HCT116 (cell line): ENCODE measurements around the gene MLLT6. TPM values are rescaled to one million over a fixed set of nuclear protein-coding genes. Genes with fewer than 3 reads are reported as not detected.

Source experiments
- ATAC-seq: fragments of 200-7000 bp; cut with Tn5 transposase; 2 replicates; pipeline ENCODE4 v1.9.1; 2020; ENCODE audit warnings: mild to moderate bottlenecking, moderate library complexity
- BruUV-seq: library from RNA; stranded (reverse); fragments of 400-500 nt; replicated peaks from 2 replicates; lab custom pipeline; 2021; lab: Mats Ljungman, UMichigan
- CTCF ChIA-PET: fragments of 300-600 bp; sonication (Branson Sonifier 250); formaldehyde crosslinking; loops from one replicate; lab custom pipeline; 2021; ENCODE audit warnings: antibody characterized with exemption; lab: Charles Lee
- POLR2A ChIA-PET: fragments of 300-600, 350-600 bp; sonication (Branson Sonifier 250); formaldehyde crosslinking; loops from one replicate; lab custom pipeline; 2021; ENCODE audit warnings: antibody characterized with exemption; lab: Charles Lee
- RAD21 ChIA-PET, 2 experiments: fragments of 300-600 bp; sonication (Branson Sonifier 250); formaldehyde crosslinking; loops; one replicate each; lab custom pipeline; 2023; ENCODE audit warnings: low total read pairs in 2 of 2; ENCODE audit not compliant: uncharacterized antibody in 2 of 2, unreplicated experiment in 2 of 2, low non-redundant PET in 1 of 2; lab: Charles Lee
- DNase-seq: peaks from one replicate; pipeline ENCODE4 v3.0.0-alpha.2; 2010; ENCODE audit warnings: low read depth, low spot score
- H2AFZ ChIP-seq: fragments of 200-600 bp; shearing (Covaris generic), sonication (generic); 2 replicates; pipeline ENCODE4 v1.6.1; 2017; ENCODE audit warnings: low read depth, mixed run types, mixed read lengths, antibody characterized with exemption, low read length; ENCODE audit not compliant: poor library complexity, severe bottlenecking
- H3K27ac ChIP-seq: 2 replicates; pipeline ENCODE4 v1.5.1; 2012; ENCODE audit warnings: low read depth, low read length
- H3K27me3 ChIP-seq: fragments of 200-600 bp; sonication (generic); 2 replicates; pipeline ENCODE4 v1.6.1; 2016; ENCODE audit warnings: mixed run types, low read length, mixed read lengths; ENCODE audit not compliant: insufficient read depth
- H3K36me3 ChIP-seq, 2 experiments: fragments of 200-500 bp in 1 of 2; fragments of 200-600 bp in 1 of 2; sonication (Bioruptor generic) in 1 of 2; sonication (generic) in 1 of 2; 2 replicates each; pipeline versions ENCODE4 v1.5.1 to v1.6.1; 2014 to 2016; ENCODE audit warnings: low read length in 2 of 2, inconsistent platforms in 1 of 2, mixed read lengths in 1 of 2, mixed run types in 1 of 2; ENCODE audit not compliant: insufficient read depth in 2 of 2, control insufficient read depth in 1 of 2
- H3K4me1 ChIP-seq, 2 experiments: fragments of 200-600 bp in 1 of 2; sonication (generic) in 1 of 2; 2 replicates each; pipeline versions ENCODE4 v1.5.1 to v1.6.1; 2012 to 2017; ENCODE audit warnings: low read length in 2 of 2, inconsistent platforms in 1 of 2, mild to moderate bottlenecking in 1 of 2, mixed read lengths in 1 of 2, mixed run types in 1 of 2, moderate library complexity in 1 of 2; ENCODE audit not compliant: insufficient read depth in 2 of 2, control insufficient read depth in 1 of 2
- H3K4me2 ChIP-seq: fragments of 200-600 bp; sonication (generic); 2 replicates; pipeline ENCODE4 v1.6.1; 2017; ENCODE audit warnings: mixed run types, low read length, mixed read lengths
- H3K4me3 ChIP-seq, 2 experiments: fragments of 200-600 bp in 1 of 2; sonication (generic) in 1 of 2; replicated peaks in 1 of 2; 2 replicates each; pipeline ENCODE4 v1.5.1; 2011 to 2016; ENCODE audit warnings: low read length in 2 of 2, control low read depth in 1 of 2, low read depth in 1 of 2, mild to moderate bottlenecking in 1 of 2, mixed read lengths in 1 of 2, mixed run types in 1 of 2
- H3K79me2 ChIP-seq: fragments of 200-600 bp; sonication (generic); 2 replicates; pipeline ENCODE4 v1.6.1; 2017; ENCODE audit warnings: mild to moderate bottlenecking, mixed run types, low read length, moderate library complexity, mixed read lengths; ENCODE audit not compliant: insufficient read depth
- H3K9ac ChIP-seq: fragments of 200-600 bp; sonication (generic); 2 replicates; pipeline ENCODE4 v1.6.1; 2016; ENCODE audit warnings: low read length, mixed read lengths
- H3K9me2 ChIP-seq: fragments of 200-600 bp; sonication (generic), shearing (Covaris generic); 2 replicates; pipeline ENCODE4 v1.6.1; 2017; ENCODE audit warnings: mixed run types, mild to moderate bottlenecking, moderate library complexity; ENCODE audit not compliant: insufficient read depth
- H3K9me3 ChIP-seq, 2 experiments: fragments of 200-500 bp in 1 of 2; fragments of 200-600 bp in 1 of 2; sonication (Bioruptor generic) in 1 of 2; sonication (generic) in 1 of 2; 2 replicates each; pipeline ENCODE4 v1.6.1; 2014 to 2017; ENCODE audit warnings: low read length in 2 of 2, mixed read lengths in 2 of 2, inconsistent platforms in 1 of 2, low read depth in 1 of 2, mild to moderate bottlenecking in 1 of 2, mixed run types in 1 of 2, moderate library complexity in 1 of 2; ENCODE audit not compliant: control insufficient read depth in 1 of 2, insufficient read depth in 1 of 2
- H4K20me1 ChIP-seq: fragments of 200-600 bp; sonication (generic), shearing (Covaris generic); 2 replicates; pipeline ENCODE4 v1.6.1; 2017; ENCODE audit warnings: mixed run types, mild to moderate bottlenecking, moderate library complexity; ENCODE audit not compliant: insufficient read depth
- CBX3 ChIP-seq: IDR thresholded peaks from 2 replicates; pipeline ENCODE4 v1.6.1; 2012; ENCODE audit warnings: low read depth
- CTCF ChIP-seq, 3 experiments: fragments of 200-600 bp in 1 of 3; sonication (generic) in 1 of 3; IDR thresholded peaks in 2 of 3; conservative IDR thresholded peaks in 1 of 3; 2 replicates each; pipeline ENCODE4 v1.5.1; 2012 to 2017; ENCODE audit warnings: low read depth in 2 of 3, low read length in 2 of 3, antibody characterized with exemption in 1 of 3, borderline replicate concordance in 1 of 3, control low read depth in 1 of 3, mild to moderate bottlenecking in 1 of 3, mixed read lengths in 1 of 3, mixed run types in 1 of 3, moderate library complexity in 1 of 3; ENCODE audit not compliant: insufficient read depth in 1 of 3
- EGR1 ChIP-seq: IDR thresholded peaks from 2 replicates; pipeline ENCODE4 v1.6.1; 2012; ENCODE audit warnings: low read depth
- ELF1 ChIP-seq: IDR thresholded peaks from 2 replicates; pipeline ENCODE4 v1.6.1; 2012; ENCODE audit warnings: low read depth, borderline replicate concordance
- EZH2 ChIP-seq: fragments of 200-600 bp; sonication (generic); IDR thresholded peaks from 2 replicates; pipeline ENCODE4 v1.6.1; 2017; ENCODE audit warnings: antibody characterized with exemption, mixed run types
- EZH2phosphoT487 ChIP-seq: fragments of 200-600 bp; IDR thresholded peaks from 2 replicates; pipeline ENCODE4 v1.6.1; 2018; ENCODE audit warnings: antibody characterized with exemption, borderline replicate concordance
- FOSL1 ChIP-seq: IDR thresholded peaks from 2 replicates; pipeline ENCODE4 v1.6.1; 2012; ENCODE audit warnings: low read depth
- JUND ChIP-seq: IDR thresholded peaks from 2 replicates; pipeline ENCODE4 v1.6.1; 2012
- MAX ChIP-seq: IDR thresholded peaks from 2 replicates; pipeline ENCODE4 v1.6.1; 2012
- POLR2AphosphoS5 ChIP-seq: IDR thresholded peaks from 2 replicates; pipeline ENCODE4 v1.6.1; 2011; ENCODE audit warnings: mild to moderate bottlenecking, low read depth, low read length, moderate library complexity
- RAD21 ChIP-seq: IDR thresholded peaks from 2 replicates; pipeline ENCODE4 v1.6.1; 2012; ENCODE audit warnings: low read depth, mild to moderate bottlenecking
- SP1 ChIP-seq: IDR thresholded peaks from 2 replicates; pipeline ENCODE4 v1.6.1; 2012; ENCODE audit warnings: low read depth
- SRF ChIP-seq: IDR thresholded peaks from 2 replicates; pipeline ENCODE4 v1.6.1; 2012; ENCODE audit warnings: low read depth
- ZFX ChIP-seq: fragments of 450-650 bp; IDR thresholded peaks from 2 replicates; pipeline ENCODE4 v1.6.1; 2017
- intact Hi-C: fragments of 100-400 bp; cut with micrococcal nuclease; formaldehyde crosslinking; loops from 2 replicates; pipeline ENCODE4 v1.10.0; 2022
- total RNA-seq: library from RNA; stranded (reverse); gene quantifications from one replicate; pipeline ENCODE4 v1.2.1, GENCODE V29; 2021; ENCODE audit not compliant: unreplicated experiment

The MLLT6 gene
- total RNA-seq, 1 experiment from 2014 or later = 110 TPM

- peaks cover 3 to 15% of the 10 kb centered on the region in 2 experiments; a peak in 3 of 4 replicates for H3K4me1 ChIP-seq
- ATAC-seq (no peak), DNase-seq (no peak)
- no peak overlapping the region for H3K4me3 ChIP-seq
- H3K9me3 ChIP-seq = no peaks in the 10 kb centered on the region
- intact Hi-C loops = no loop called here
- ChIA-PET CTCF (no interaction called here), POLR2A (interaction anchor here (1.1 kb wide), 1 partner anchor 11 kb away, joined by 3 read pairs; no protein-coding TSS in a partner anchor), RAD21 (no interaction called here)
- no peaks in the 10 kb centered on the region for H3K79me2 ChIP-seq
- no peak overlapping the region for H3K4me2 ChIP-seq
- peaks cover 10 to 18% of the 10 kb centered on the region in 2 experiments for H3K36me3 ChIP-seq
- H4K20me1 ChIP-seq = no peaks in the 10 kb centered on the region
- no TSS peak for BruUV-seq
- H3K27me3 ChIP-seq = no peaks in the 10 kb centered on the region
- H3K9ac ChIP-seq = no peak overlapping the region
- H3K27ac ChIP-seq = no peak overlapping the region
- no peak overlapping the region for H2AFZ ChIP-seq
- TF ChIP-seq POLR2AphosphoS5 (no peak), RAD21 (no peak), SP1 (no peak), ZFX (no peak), CTCF (IDR thresholded peaks at IDR 0.05 in 2 of 3, conservative IDR thresholded peaks at IDR 0.05 in 1 of 3; ENCODE audit: borderline replicate concordance in 1 of 3, insufficient read depth in 1 of 3, low read depth in 2 of 3, low read length in 2 of 3) (no peak), FOSL1 (no peak), JUND (no peak), CBX3 (no peak), EZH2 (no peak), EZH2phosphoT487 (no peak), MAX (no peak), ELF1 (no peak), SRF (no peak), EGR1 (no peak)
- no peaks in the 10 kb centered on the region for H3K9me2 ChIP-seq
Observed at GRCh38 chr17:38724337-38724988, 19.4 kb downstream of the MLLT6 start.
